ENCODE data around the gene DIPK1C. TPM values are rescaled to one million over a fixed set of nuclear protein-coding genes. Genes with fewer than 3 reads are reported as not detected.

DIPK1C gene
- total RNA-seq, 1 experiment from 2014 or later: not detected

- ATAC-seq: no peak
- H3K4me1 Mint-ChIP-seq: 0 out of 2 replicates have a peak, but pooled peaks cover 6% of the 10 kb centered on the region
- no peak for DNase-seq (ENCODE audit: low spot score)
- H3K27me3 Mint-ChIP-seq (ENCODE audit: low read depth): no peaks in the 10 kb centered on the region
- H3K36me3 Mint-ChIP-seq: no peaks in the 10 kb centered on the region
- POLR2A ChIA-PET: interaction anchor here (0.7 kb wide), 1 partner anchor 206 kb away, joined by 3 read pairs; no protein-coding TSS in a partner anchor
- TF ChIP-seq CBFB (CRISPR knock-in tag; IDR thresholded peaks at IDR 0.05; ENCODE audit: low read depth) (no peak), ATF1 (CRISPR knock-in tag; IDR thresholded peaks at IDR 0.05) (no peak), IRF2 (CRISPR knock-in tag; IDR thresholded peaks at IDR 0.05; ENCODE audit: borderline replicate concordance, low read depth) (no peak), ETV6 (CRISPR knock-in tag; IDR thresholded peaks at IDR 0.05) (no peak), CREM (CRISPR knock-in tag; IDR thresholded peaks at IDR 0.05) (no peak)
- no peak overlapping the region for H3K4me3 Mint-ChIP-seq
- H3K27ac Mint-ChIP-seq: no peak overlapping the region
- H3K9me3 Mint-ChIP-seq: peaks cover 7% of the 10 kb centered on the region
- CTCF ChIA-PET: no interaction called here
Observed at GRCh38 chr18:74400813-74401212, 56.3 kb downstream of the DIPK1C start.

GRCh38 chr18:74399091-74399887, 57.8 kb downstream of the DIPK1C start:
- H3K4me3 Mint-ChIP-seq: no peak overlapping the region
- no peaks in the 10 kb centered on the region for H3K9me3 Mint-ChIP-seq
- POLR2A ChIA-PET: interaction anchor here (0.7 kb wide), 1 partner anchor 10 kb away, joined by 3 read pairs; no protein-coding TSS in a partner anchor

More at GRCh38 chr18:74399091-74399887, 57.8 kb downstream of the DIPK1C start:
- no peak for DNase-seq (ENCODE audit: low spot score)
- no peak for ATAC-seq
- no peak overlapping the region for H3K27ac Mint-ChIP-seq
- no peak for TF ChIP-seq PREB (CRISPR knock-in tag; IDR thresholded peaks at IDR 0.05; ENCODE audit: borderline replicate concordance)
- no peak for TF ChIP-seq ZBTB21 (CRISPR knock-in tag; IDR thresholded peaks at IDR 0.05; ENCODE audit: borderline replicate concordance)
- TF ChIP-seq MXD4 (CRISPR knock-in tag; IDR thresholded peaks at IDR 0.05; ENCODE audit: borderline replicate concordance): no peak
- no peak for TF ChIP-seq USF1 (CRISPR knock-in tag; IDR thresholded peaks at IDR 0.05)
- TF ChIP-seq E2F5 (CRISPR knock-in tag; IDR thresholded peaks at IDR 0.05): no peak
- TF ChIP-seq CREM (CRISPR knock-in tag; IDR thresholded peaks at IDR 0.05): no peak
- TF ChIP-seq ZNF425 (CRISPR knock-in tag; conservative IDR thresholded peaks at IDR 0.05): no peak
- TF ChIP-seq ZNF121 (CRISPR knock-in tag; IDR thresholded peaks at IDR 0.05): no peak
- no peak for TF ChIP-seq PRDM15 (CRISPR knock-in tag; IDR thresholded peaks at IDR 0.05)
- H3K4me1 Mint-ChIP-seq: 0 out of 2 replicates have a peak, but pooled peaks cover 10% of the 10 kb centered on the region
- H3K36me3 Mint-ChIP-seq: no peaks in the 10 kb centered on the region
- CTCF ChIA-PET: interaction anchor here (1.0 to 1.1 kb wide), 3 partner anchors 55 to 94 kb away, joined by 3 read pairs; no protein-coding TSS in a partner anchor
- H3K27me3 Mint-ChIP-seq (ENCODE audit: low read depth): no peaks in the 10 kb centered on the region; the same call in 1 of the 2 replicates
